Hematopoietic multipotent progenitor cell treated with erythropoietin and hydrocortisone succinate and interleukin-3 and kit ligand, for 4 days (in vitro differentiated cells): ENCODE measurements around the gene WWOX.

ENCODE experiments used
- DNase-seq: peaks from one replicate; pipeline ENCODE4 v3.0.0-alpha.2; 2015

WWOX gene

GRCh38 chr16:78630102-78630501 is 530.6 kb downstream of the WWOX start:
- no peak for DNase-seq

- DNase-seq, result no peak
Observed at GRCh38 chr16:78633551-78633950, 534.1 kb downstream of the WWOX start.

GRCh38 chr16:78635807-78636206 is 536.4 kb downstream of the WWOX start:
- DNase-seq, result no peak

GRCh38 chr16:78638371-78638770 is 538.9 kb downstream of the WWOX start:
- DNase-seq, result no peak

- no peak for DNase-seq
Observed at GRCh38 chr16:78639775-78640174, 540.3 kb downstream of the WWOX start.

GRCh38 chr16:78640886-78641285 is 541.4 kb downstream of the WWOX start:
- no peak for DNase-seq

- DNase-seq, result no peak
Observed at GRCh38 chr16:78641433-78641832, 542.0 kb downstream of the WWOX start.

GRCh38 chr16:78642621-78643285 is 543.3 kb downstream of the WWOX start:
- no peak for DNase-seq

GRCh38 chr16:78645657-78646056 is 546.2 kb downstream of the WWOX start:
- DNase-seq, result no peak

- DNase-seq, result no peak
Observed at GRCh38 chr16:78647019-78647418, 547.6 kb downstream of the WWOX start.

- no peak for DNase-seq
Observed at GRCh38 chr16:78647491-78647890, 548.0 kb downstream of the WWOX start.

- DNase-seq, result no peak
Observed at GRCh38 chr16:78648517-78648916, 549.1 kb downstream of the WWOX start.

- DNase-seq, result no peak
Observed at GRCh38 chr16:78650339-78651074, 551.1 kb downstream of the WWOX start.

GRCh38 chr16:78654929-78655328 is 555.5 kb downstream of the WWOX start:
- DNase-seq, result no peak

- DNase-seq, result no peak
Observed at GRCh38 chr16:78655331-78656113, 556.1 kb downstream of the WWOX start.

GRCh38 chr16:78656887-78657286 is 557.4 kb downstream of the WWOX start:
- no peak for DNase-seq

GRCh38 chr16:78659216-78659615 is 559.8 kb downstream of the WWOX start:
- peak; percentile 45 for DNase-seq

GRCh38 chr16:78659668-78660217 is 560.3 kb downstream of the WWOX start:
- no peak for DNase-seq

- no peak for DNase-seq
Observed at GRCh38 chr16:78660795-78661194, 561.3 kb downstream of the WWOX start.

GRCh38 chr16:78663690-78664089 is 564.2 kb downstream of the WWOX start:
- no peak for DNase-seq

- no peak for DNase-seq
Observed at GRCh38 chr16:78664811-78665772, 565.6 kb downstream of the WWOX start.

GRCh38 chr16:78666318-78666717 is 566.9 kb downstream of the WWOX start:
- DNase-seq, result no peak
